HG03354 (cell line): ENCODE data around the gene CNIH3.
"Not testable (repeated sequence)": the region's sequence is repeated elsewhere in the genome, so short reads cannot be mapped to it uniquely, and the experiment has no call there.

Experiments used
- ATAC-seq: cut with Tn5 transposase; IDR thresholded peaks from one replicate; pipeline ENCODE4 v1.9.1; 2021; ENCODE audit warnings: mild to moderate bottlenecking; ENCODE audit not compliant: unreplicated experiment, poor library complexity, severe bottlenecking

CNIH3 gene

GRCh38 chr1:224710196-224710595 is 94.1 kb downstream of the CNIH3 start:
- no peak for ATAC-seq

GRCh38 chr1:224711231-224711756 is 95.2 kb downstream of the CNIH3 start:
- ATAC-seq, result not testable (repeated sequence)

DNA sequence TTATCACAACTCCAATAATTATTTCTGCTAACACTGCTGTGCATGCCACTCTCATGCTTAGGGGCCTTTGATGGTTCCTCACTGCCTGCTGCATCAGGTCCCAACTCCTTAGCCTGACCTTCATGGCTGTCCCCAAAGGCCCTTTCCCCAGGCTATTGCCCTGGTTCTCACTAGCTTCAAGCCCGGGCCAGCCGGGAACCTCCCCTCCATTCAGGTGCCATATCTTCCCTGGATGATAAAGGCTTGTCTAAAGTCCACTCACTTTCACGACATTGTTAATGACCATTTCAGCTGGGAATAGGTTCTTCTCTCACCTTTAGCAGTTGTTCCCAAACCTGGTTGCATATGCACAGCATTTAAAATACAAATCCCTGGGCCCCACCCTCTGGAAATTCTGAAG is 95.8 kb downstream of the CNIH3 start:
- no peak for ATAC-seq

- no peak for ATAC-seq
Observed at GRCh38 chr1:224713228-224713627, 97.1 kb downstream of the CNIH3 start.

GRCh38 chr1:224714553-224714952 is 98.4 kb downstream of the CNIH3 start:
- ATAC-seq, result no peak

GRCh38 chr1:224718470-224719053 is 102.4 kb downstream of the CNIH3 start:
- ATAC-seq, result no peak

GRCh38 chr1:224719716-224720115 is 103.6 kb downstream of the CNIH3 start:
- no peak for ATAC-seq

- ATAC-seq, result no peak
Observed at GRCh38 chr1:224720216-224720615, 104.1 kb downstream of the CNIH3 start.

GRCh38 chr1:224721000-224721399 is 104.9 kb downstream of the CNIH3 start:
- ATAC-seq, result no peak

DNA sequence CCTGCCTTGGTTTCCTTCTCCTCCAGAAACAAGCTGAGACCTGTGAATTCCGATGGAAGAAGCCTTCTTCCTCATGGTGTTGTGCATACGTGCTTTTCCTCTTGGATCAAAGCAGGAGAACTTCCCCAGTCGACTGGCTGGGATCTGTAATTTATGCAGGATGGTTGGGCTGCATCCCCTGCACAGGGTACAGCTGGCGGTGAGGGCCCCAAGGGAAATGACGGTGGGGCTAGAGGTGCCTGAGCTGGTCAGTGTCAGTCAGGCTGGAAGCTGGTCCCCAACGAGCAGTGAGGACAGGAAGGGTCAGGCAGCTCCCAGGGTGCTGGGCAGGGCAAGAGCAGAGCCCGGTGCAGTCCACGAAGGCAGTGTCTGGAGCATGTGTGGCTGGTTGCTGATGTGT is 106.7 kb downstream of the CNIH3 start:
- no peak for ATAC-seq

- no peak for ATAC-seq
Observed at GRCh38 chr1:224724566-224724965, 108.4 kb downstream of the CNIH3 start.

DNA sequence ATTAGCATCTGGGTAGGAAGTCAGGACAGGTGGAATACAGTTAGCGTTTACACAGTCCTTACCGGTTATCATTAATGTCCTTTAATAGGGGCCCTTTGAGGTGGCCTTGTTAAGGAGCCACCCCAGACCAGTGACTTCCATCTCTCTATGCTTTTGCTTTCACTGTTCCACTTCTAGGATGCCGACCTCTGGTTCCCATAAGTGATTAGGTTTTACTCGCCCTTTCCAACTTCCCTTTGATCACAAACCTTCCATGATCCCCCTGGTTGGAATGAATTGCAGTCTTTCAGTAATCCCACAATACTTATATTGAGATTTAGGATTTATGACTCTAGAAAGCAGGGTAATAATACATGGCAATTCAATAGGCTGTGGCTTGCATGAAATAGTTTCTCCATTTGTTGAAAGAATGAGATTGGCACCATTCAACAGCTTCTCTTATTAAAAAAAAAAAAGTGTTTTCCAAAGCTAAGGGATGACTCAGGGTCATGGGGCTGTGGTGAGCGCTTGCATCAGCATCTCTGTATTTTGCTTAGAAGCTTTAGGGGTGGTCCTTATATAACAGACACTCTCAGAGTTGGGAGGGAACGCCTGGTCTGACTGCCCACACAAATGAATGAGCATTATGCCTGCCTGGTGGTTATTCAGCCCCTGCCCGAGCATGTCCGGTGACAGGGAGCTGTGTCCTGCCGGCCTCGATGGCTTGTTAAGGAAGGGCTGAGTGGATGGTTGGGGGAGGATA is 110.5 kb downstream of the CNIH3 start:
- ATAC-seq, result no peak

DNA sequence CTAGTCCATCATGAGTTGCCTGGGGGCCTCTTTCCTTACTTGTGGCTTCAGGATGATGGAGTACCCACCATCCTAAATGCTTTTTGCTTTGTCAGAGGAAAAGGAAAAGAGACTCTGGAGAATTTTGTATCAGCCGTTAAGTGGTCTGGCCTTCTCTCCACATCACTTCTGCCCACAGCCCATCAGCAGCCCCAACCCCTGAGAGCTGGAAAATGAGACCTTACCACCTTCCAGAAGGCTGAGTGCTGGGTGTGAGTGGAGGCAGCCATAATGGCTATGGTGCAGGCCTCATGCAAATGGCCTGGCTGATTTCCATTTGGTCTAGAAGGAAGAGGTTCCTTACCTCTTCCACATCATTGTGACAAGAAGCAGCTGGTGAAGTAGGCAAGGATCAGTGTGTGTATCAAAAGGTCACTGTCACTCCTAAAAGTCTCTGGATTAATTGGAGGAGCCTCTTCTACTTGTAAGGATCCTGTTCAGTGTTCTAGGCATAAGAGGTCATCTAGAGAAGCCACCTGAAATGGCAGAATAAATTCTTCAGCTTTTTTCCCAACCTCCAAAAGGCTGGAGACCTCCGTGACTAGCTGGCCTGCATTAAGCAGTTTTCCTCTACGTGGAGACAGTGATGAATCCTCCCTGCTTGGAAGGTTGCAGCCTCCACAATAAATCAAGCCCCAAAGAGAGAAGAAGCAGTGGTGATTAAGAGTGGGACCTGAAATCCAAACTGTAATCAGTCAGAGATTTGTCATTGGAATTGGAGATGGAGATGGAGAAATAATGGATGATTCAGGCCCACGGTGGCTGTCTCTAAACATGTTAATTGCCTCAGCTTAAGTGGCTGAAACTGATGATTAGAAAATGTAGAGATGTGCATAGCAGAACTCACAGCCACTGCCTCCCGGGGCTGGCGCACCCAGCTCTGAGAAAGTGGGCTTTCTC is 111.5 kb downstream of the CNIH3 start:
- ATAC-seq, result no peak

DNA sequence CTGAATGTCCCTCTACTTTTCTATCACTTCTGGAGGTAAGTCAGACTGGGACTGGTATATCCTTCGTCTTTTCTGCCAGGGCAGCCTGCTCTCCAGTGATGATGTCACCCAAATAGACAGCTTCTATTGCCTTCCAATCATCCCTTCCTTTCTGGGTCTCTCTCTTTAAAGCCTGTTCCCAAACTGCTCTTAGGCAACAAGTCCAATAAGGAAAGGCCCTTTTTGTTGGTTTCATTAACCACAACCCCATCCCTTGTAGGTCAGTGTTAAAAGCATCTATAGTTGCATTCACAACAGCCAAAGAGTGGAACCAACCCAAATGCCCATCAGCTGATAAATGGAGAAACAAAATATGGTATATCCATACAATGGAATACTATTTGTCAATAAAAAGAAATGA is 114.4 kb downstream of the CNIH3 start:
- ATAC-seq, result no peak

DNA sequence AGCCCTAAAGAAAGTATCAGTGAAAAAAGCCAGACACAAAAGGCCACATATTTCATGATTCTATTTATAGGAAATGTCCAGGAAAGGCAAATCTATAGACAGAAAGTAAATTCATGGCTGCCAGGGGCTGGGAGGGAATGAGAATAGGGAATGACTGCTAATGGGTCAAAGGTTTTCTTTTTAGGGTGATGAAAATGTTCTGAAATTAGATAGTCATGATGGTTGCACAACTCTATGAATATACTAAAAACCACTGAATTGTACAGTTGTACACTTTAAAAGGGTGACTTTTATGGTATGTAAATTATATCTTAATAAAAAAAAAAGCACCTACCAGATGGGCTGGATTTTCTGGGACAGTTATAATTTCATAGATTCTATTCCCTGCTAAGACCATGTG is 114.8 kb downstream of the CNIH3 start:
- no peak for ATAC-seq

- no peak for ATAC-seq
Observed at GRCh38 chr1:224731633-224732032, 115.5 kb downstream of the CNIH3 start.

DNA sequence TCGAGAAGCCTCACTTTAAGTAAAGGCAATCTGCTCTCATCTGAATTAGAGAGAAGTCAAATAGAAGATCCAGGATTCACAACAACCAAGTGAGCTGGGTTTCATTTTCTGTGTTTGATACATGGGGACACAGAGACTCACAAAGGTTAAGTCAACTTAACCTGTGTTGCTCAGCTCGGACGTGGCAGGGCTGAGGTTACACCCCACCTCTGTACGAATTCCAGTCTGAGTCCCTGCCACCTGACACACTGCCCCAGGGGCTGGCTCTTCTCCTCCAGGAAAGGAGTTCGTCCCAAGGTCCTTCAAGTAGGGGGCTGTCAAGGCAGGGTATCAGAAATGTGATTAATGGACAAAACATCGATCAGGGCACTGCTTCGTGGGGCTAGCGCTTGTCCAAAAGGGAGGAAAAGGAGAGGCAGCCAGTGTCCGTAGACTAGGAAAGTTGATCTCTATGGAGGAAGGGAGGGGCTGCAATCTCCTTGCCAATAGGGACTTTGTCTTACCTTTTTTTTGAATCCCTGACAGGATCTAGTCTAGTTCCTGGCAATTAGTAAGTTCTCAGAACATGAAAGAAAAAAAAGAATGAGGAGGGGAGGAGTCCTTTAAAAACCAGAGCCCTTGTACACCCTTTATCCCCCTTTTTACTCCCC is 116.4 kb downstream of the CNIH3 start:
- ATAC-seq, result no peak

- ATAC-seq, result peak; percentile 61
Observed at GRCh38 chr1:224733027-224733911, 117.2 kb downstream of the CNIH3 start.
